HG02973 (cell line): ENCODE measurements around the gene CTNNA2.

Source experiments
- ATAC-seq: cut with Tn5 transposase; IDR thresholded peaks from one replicate; pipeline ENCODE4 v1.9.1; 2021; ENCODE audit warnings: moderate library complexity; ENCODE audit not compliant: unreplicated experiment

The CTNNA2 gene

GRCh38 chr2:80610108-80610507 lies 1097.3 kb downstream of the CTNNA2 start:
- no peak for ATAC-seq

DNA sequence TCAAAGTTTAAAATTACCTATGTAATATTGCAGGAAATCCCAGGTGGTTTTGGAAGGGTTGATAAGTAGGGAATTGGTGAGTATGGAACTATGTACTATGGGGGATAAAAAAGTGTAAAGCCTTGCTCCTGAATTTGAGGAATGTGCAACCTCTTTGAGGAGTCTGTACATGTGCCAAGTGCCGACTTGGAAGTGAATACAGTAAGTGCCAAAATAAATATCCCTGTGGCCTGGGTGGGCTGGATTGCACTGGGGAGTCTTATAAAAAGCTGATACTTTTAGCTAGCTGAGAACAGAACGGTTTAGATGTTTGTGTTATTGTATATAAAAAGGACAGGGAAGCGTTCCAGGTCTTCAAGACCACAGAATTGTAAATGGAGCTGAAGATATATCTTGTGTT lies 1108.8 kb downstream of the CTNNA2 start:
- no peak for ATAC-seq

DNA sequence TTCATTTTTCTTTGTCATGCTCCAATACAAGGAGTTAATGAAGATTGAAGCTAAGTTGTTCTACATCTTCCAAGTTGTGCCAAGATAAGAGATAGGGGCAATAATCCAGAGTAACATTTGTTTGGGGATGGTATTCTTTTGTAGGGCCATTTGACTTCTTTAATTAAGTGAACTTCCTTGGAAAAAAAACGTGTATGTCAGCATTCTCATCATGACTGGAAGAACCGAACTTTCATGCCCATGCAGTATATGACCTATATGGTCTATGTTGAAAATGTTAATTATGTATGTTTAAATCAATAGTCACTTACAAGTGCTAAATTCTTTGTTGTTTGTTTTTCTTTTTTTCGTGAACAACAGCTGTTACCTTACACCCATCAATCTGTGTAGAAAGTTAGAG lies 1111.2 kb downstream of the CTNNA2 start:
- no peak for ATAC-seq

- ATAC-seq = no peak
Observed at GRCh38 chr2:80634590-80634989, 1121.7 kb downstream of the CTNNA2 start.

DNA sequence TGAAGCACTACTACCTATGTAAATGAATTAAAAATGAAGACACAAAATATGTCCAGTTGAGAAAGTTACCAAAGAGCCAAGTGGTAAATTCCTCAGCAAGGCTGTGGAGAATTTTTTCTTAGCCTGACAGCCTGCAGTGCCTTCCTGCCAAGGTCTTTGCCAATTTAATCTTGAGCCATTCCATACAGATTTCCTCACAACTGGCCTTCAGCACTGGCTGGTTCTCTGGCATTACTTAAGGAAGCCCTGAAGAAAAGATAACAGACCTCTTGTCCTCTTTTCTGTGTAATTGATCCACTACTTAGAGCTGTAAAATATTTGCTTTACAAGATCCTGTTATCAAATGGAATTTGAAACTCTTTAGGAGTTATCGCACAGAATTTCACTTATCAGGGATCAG lies 1125.9 kb downstream of the CTNNA2 start:
- no peak for ATAC-seq

DNA sequence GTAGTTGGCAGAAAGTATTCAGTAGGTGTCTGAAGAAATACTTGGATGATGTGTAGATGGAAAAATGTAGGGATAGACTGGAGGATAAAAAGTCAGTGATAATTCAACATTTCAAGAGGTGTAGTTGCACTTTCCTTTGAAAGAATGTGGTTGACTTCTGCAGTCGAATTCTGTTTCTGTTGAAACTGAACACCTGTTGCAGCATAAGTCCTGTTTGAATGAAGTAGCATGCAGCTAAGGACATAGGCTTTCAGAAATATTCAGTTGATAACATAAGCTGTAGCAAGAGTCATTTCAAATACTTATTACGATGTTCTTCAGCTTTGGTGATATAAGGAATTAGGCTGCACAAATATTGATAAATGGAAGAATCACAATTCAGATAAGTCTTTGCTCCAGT lies 1129.6 kb downstream of the CTNNA2 start:
- ATAC-seq = no peak

GRCh38 chr2:80643598-80643997 lies 1130.7 kb downstream of the CTNNA2 start:
- ATAC-seq = no peak

- ATAC-seq = no peak
Observed at GRCh38 chr2:80651435-80651834, 1138.6 kb downstream of the CTNNA2 start.

GRCh38 chr2:80655265-80655664 lies 1142.4 kb downstream of the CTNNA2 start:
- ATAC-seq = no peak

- no peak for ATAC-seq
Observed at GRCh38 chr2:80670763-80671162, 1157.9 kb downstream of the CTNNA2 start.

- no peak for ATAC-seq
Observed at GRCh38 chr2:80687524-80687923, 1174.7 kb downstream of the CTNNA2 start.

DNA sequence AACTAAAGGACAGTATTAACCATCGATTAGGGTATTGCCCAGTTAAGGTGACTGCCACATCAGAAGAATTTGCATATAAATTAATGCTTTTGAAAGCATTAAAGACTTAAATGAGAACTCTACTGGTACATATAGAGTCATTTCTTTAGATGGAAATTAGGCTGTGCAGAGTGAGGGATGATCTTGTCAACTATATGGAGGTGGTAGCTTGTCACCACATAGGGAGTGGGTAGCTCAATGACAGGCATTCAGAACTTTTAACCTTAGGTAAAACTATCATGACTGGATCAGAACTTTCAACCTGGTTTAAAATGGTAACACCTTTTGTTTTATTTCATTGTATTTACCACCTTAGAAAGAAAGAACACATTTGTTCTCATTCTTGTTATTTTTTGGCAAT lies 1176.3 kb downstream of the CTNNA2 start:
- ATAC-seq = no peak
